Fibroblast of villous mesenchyme (primary cell): ENCODE data around the gene CELF4. TPM values are rescaled to one million over a fixed set of nuclear protein-coding genes. Genes with fewer than 3 reads are reported as not detected.

ENCODE experiments used
- DNase-seq: peaks from one replicate; pipeline ENCODE4 v3.0.0-alpha.2; 2010; ENCODE audit warnings: low read depth
- H3K4me3 ChIP-seq: 2 replicates; pipeline ENCODE4 v1.5.1; 2011; ENCODE audit warnings: low read depth, mild to moderate bottlenecking, low read length
- CTCF ChIP-seq: IDR thresholded peaks from 2 replicates; pipeline ENCODE4 v1.5.1; 2012; ENCODE audit warnings: low read depth, mild to moderate bottlenecking, low read length; ENCODE audit not compliant: insufficient read depth
- total RNA-seq: library from RNA; depleted of rRNA; stranded (reverse); fragments of >200 nt; gene quantifications from 2 replicates; pipeline ENCODE4 v1.2.3, GENCODE V29; 2012

Gene CELF4
- total RNA-seq, 1 donor: not detected

GRCh38 chr18:37502036-37502435, 63.6 kb downstream of the CELF4 start:
- H3K4me3 ChIP-seq: no peak overlapping the region
- DNase-seq: no peak
- TF ChIP-seq CTCF: no peak

- no peak for DNase-seq
- H3K4me3 ChIP-seq: no peak overlapping the region
- TF ChIP-seq CTCF: no peak
Observed at GRCh38 chr18:37501136-37501535, 64.5 kb downstream of the CELF4 start.

- no peak for DNase-seq
- TF ChIP-seq CTCF: no peak
- no peak overlapping the region for H3K4me3 ChIP-seq
Observed at GRCh38 chr18:37499913-37500312, 65.7 kb downstream of the CELF4 start.

GRCh38 chr18:37499044-37499443, 66.6 kb downstream of the CELF4 start:
- TF ChIP-seq CTCF: no peak
- no peak overlapping the region for H3K4me3 ChIP-seq
- DNase-seq: no peak

GRCh38 chr18:37497853-37498518, 67.6 kb downstream of the CELF4 start:
- no peak for TF ChIP-seq CTCF
- H3K4me3 ChIP-seq: no peak overlapping the region
- no peak for DNase-seq

- H3K4me3 ChIP-seq: no peak overlapping the region
- no peak for TF ChIP-seq CTCF
- DNase-seq: no peak
Observed at GRCh38 chr18:37496568-37496967, 69.0 kb downstream of the CELF4 start.

- DNase-seq: no peak
- no peak overlapping the region for H3K4me3 ChIP-seq
- no peak for TF ChIP-seq CTCF
Observed at GRCh38 chr18:37495354-37495753, 70.2 kb downstream of the CELF4 start.
